Activated CD8-positive, alpha-beta memory T cell treated with anti-CD3 and anti-CD28 coated beads for 1 hour (primary cell): Measurements from ENCODE around the gene TWSG1.
"Not testable (repeated sequence)": the region's sequence is repeated elsewhere in the genome, so short reads cannot be mapped to it uniquely, and the experiment has no call there.

Experiments used
- DNase-seq, 2 donors: peaks; one replicate each; pipeline ENCODE4 v3.0.0-alpha.2; 2020; ENCODE audit warnings: low read depth in 1 of 2; ENCODE audit errors: extremely low read depth in 1 of 2

TWSG1 gene

GRCh38 chr18:9450920-9451319, 116.3 kb downstream of the TWSG1 start:
- DNase-seq = not testable (repeated sequence)
